Activated CD8-positive, alpha-beta memory T cell treated with anti-CD3 and anti-CD28 coated beads, Interleukin-2, amount 50 U/mL, for 24 hours (primary cell): ENCODE data around the gene HSFX3.
"Not testable (repeated sequence)": the region's sequence is repeated elsewhere in the genome, so short reads cannot be mapped to it uniquely, and the experiment has no call there.

ENCODE experiments used
- DNase-seq: peaks from one replicate; pipeline ENCODE4 v3.0.0-alpha.2; 2020; ENCODE audit errors: extremely low read depth

The HSFX3 gene, protein sequence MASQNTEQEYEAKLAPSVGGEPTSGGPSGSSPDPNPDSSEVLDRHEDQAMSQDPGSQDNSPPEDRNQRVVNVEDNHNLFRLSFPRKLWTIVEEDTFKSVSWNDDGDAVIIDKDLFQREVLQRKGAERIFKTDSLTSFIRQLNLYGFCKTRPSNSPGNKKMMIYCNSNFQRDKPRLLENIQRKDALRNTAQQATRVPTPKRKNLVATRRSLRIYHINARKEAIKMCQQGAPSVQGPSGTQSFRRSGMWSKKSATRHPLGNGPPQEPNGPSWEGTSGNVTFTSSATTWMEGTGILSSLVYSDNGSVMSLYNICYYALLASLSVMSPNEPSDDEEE

DNA sequence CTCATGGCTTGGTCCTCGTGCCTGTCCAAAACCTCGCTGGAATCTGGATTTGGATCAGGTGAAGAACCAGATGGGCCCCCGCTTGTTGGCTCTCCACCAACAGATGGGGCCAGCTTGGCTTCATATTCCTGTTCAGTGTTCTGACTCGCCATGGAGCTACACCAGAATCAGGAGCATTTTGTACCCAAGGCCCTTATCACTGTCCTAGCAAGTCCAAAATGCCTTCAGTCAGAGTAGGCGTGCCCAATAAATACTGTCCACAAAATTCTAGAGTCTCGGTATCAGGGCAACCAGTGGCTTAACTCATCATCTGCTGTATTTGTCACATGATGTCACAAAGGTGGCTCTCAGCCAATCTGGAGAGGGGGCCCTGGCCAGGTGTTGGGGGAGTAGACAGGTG is at the start of gene HSFX3:
TSS of gene HSFX3 (minus strand) at position 224 of the 400 bp plus-strand sequence. CDS start at position 152, 72 bp downstream.
- not testable (repeated sequence) for DNase-seq

DNA sequence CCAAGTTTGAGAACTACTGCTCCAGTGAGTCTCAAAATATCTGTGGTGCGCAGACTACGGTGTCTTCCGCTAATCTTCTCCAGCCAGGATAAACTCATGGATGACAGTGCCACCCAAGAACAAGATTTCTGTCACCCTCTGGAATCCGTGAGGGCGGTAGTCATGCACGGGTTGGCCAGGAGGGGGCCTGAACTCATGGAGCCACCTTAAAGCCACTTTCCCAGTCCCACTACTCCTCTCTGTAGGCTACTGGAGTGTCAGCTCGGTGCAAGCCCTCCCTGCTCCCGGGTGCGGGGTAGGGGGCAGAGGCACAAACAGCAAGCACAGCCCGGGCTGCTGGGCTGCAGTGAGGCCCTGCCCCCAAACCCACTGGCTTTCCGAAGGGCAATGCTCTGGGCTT is 48.9 kb upstream of the HSFX3 start:
- not testable (repeated sequence) for DNase-seq

DNA sequence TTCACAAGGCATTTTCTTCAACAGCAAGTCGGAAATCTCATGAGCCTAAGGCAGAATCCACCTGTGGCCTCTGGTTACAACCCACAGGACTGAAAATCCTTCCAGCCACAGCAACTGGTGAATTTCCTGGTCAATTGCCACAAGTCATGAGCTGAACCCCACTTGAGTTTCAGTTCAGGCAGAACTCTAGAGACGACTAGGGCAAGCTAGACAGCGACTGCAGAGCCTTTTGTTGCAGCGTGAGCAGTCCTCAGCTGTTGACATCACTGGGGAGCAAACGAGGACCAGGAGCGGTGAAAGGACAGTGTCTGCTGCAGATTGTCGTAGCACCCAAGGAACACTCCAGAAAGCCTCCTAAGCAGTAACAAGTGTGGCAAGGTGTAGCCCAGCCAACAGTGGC is 46.2 kb upstream of the HSFX3 start:
- DNase-seq: not testable (repeated sequence)

DNA sequence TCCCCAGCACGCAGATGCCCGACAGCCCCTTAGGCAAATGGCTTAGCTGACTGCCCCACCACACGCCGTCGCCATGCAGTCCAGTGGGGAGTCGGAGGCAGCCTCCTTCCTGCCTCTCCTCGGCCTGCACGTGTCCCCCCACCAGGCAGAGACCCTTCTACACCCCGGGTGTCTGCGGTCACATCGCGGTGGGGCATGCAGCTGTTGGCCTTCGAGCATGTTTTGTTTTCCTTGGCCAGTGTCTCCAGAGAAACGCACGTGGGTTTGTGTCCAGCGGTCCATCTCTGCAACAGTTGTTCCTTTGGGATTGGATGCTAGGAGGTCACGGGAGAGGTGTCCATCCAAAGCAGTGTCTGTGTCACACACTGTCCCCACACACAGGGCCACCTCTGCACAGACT is 45.5 kb upstream of the HSFX3 start, which contains the start of gene HSFX2:
TSS of gene HSFX2 (minus strand) at position 101 of the 400 bp plus-strand sequence. CDS start 614 bp downstream, outside the sequence.
- DNase-seq: not testable (repeated sequence)

DNA sequence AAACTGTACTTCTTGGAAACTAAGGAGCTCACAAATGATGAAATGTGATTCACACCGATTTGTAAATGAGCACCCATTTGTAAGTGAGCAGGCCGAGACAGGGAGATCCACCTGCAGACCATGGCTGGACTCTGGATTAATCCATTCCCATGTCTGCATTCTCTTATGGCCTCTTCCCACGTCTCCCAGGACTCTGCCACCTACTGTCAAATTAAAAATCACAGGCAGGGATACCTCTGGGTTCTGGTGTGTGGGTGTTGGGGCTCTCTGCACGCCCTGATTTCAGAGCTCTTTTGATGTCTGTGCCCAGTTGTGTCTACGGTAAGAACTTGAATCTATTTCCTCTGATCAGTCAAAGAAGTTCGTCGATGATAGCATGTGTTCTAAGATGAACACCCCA is 41.3 kb upstream of the HSFX3 start:
- DNase-seq: not testable (repeated sequence)

DNA sequence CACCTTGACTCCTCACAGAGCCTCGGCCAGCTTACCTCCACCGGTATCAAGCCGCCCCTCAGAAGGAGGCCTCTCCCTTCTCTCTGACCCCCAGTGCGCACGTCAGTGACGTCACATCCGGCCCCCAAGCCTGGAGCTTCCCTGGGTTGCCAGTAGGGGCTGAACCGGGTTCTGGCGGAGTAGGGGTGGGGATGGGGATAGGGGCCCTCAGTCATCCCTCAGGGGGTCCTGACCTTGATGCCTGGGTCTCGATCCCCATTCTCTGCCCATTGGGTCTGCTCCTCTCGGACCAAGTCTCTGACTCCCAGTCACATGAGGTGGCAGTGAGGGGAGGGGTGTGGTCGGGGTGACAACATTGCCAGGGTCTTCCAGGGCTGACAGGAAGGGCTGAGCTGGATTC is 37.6 kb upstream of the HSFX3 start, which contains the start of gene MAGEA9B:
TSS of gene MAGEA9B (minus strand) at position 101 of the 400 bp plus-strand sequence. CDS start 4,280 bp downstream, outside the sequence.
- not testable (repeated sequence) for DNase-seq

DNA sequence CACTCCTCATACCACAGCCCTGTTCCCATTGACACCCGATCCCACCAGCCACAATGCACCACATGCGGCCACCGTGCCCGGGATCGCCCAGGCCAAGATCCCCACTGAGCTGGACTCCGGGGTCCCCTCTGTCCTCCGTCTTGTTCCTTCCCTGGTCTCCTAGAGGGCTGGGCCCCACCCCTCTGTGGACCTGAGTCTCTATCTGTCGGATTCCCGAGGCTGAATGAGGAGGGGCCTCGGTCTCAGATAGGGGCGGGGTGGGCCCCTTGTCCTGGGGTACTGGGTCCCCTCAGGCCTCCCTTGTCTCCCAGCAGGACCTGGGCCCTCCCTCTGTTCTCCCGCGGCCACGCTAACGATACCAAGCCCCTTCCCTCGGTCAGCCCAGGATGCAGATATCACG is 35.9 kb upstream of the HSFX3 start:
- DNase-seq: not testable (repeated sequence)

DNA sequence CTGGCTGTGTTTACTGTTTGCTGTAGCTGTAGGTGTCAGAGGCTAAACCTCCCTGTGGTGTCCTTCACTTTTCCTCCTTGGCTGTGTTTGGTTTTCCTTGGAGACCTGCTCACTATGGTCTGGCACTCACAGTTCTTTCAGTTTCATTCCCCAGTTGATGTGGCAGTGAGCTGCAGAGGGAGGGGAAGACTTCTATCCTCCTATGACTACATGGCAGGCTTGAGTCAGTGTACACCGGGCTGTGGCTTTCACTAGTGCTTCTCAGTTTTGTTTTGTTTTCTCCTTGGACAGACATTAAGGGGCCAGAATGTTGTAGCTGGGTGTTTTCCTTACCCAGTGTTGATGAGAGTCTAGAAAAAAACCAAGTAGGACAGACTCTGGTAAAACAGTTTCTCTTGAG is 23.7 kb upstream of the HSFX3 start:
- DNase-seq: not testable (repeated sequence)

DNA sequence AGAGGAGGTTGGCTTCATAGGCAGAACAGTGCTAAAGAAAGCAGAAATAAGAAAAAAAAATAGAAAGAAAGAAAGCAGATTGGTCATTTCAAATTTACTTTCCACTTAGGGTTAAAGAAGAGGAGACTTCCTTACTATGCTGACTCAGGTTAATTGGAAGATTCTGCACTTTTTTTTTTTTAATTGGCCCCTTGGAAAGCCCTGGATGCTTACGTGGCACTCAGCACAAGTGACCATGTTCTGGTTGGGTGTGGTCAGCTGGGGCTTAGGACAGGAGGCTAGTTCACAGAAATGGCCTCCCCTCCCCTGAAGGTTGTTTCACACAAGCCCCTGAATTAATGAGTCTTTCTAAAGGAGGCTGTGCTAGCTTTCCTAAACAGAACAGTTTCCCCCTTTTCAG is 23.0 kb upstream of the HSFX3 start:
- no peak for DNase-seq

DNA sequence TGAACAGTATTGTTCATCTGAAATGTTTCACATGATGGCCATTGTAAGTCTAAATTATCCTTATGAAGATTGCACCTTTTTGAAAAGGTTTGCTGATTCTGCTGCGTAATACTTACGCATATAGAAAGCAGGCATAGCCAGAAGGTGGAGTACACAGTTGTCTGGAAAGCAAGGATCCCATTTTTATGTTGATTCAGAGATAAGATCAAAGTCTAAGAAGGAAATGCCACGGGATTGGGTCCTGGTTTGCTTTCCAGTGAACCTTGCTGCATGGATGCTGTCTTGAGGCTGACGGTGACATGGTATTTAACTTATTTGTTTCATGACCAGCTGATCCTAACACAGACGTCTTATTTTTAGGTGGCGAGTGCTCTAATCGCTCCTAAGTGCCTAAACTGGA is 22.0 kb upstream of the HSFX3 start:
- no peak for DNase-seq

DNA sequence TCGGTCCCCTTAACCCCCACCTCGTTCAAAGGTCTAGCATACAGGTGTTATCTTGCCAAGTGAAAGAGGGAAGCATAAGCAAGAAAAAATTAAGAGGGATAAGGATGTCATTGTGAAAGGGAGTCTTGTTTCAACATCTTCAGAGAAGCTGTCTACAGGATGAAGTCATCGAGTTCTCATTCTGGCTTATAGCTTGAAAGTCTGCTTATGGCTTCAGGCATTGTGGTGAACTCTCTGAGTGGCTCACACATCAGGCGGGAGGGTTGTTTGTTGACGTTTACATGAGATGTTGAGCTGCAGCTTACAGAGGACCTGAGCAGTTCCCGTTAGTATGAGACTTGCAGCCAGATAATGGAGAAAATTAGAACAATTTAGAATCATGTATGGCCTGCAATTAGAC is 20.9 kb upstream of the HSFX3 start:
- no peak for DNase-seq

DNA sequence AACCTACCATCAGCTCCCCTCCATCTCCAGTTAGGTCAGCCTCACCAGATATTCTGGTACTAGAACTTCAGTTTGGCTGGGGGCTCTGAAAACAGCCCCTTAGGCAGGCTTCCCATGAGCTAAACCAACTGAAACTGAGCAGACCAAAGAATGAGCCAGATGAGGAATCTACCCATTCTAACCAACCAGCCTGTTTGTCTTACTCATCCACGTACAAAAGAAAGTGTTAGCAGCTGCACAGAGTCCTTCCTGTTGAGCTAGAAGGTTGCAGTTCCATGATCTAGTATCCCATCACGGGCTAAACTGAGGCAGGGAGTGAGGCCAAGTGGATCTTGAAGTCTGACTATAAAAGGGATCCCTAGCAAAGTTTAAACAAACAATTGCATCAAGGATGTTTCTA is 20.0 kb upstream of the HSFX3 start:
- DNase-seq: no peak

DNA sequence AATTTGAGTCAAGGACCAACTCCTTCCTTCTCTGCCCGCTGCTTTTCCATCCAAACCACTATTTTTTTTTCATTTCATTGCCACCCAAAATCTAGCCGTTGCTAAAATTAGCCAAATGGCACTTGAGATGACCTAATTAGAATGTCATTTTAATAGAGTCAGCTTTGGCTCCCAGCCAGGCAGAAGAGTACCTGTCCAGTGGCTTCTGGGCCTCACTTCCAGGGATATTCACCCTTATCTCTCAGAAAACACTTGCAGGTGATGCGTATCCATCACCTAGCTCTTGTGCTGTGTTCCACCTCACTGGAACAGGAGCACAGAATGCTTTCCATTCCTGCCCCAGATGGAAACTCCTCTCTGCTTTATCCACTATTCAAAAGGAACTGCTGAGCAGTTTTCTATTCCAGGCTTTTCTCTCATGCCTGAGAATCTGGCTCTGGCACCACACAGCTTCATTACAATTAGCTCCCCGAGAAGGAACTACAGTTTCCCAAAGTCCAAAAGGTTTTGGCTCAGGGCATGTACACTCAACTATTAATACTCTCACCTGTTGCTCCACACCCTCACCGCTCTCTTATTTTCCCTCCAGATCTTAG is 19.1 kb upstream of the HSFX3 start:
- DNase-seq: no peak

DNA sequence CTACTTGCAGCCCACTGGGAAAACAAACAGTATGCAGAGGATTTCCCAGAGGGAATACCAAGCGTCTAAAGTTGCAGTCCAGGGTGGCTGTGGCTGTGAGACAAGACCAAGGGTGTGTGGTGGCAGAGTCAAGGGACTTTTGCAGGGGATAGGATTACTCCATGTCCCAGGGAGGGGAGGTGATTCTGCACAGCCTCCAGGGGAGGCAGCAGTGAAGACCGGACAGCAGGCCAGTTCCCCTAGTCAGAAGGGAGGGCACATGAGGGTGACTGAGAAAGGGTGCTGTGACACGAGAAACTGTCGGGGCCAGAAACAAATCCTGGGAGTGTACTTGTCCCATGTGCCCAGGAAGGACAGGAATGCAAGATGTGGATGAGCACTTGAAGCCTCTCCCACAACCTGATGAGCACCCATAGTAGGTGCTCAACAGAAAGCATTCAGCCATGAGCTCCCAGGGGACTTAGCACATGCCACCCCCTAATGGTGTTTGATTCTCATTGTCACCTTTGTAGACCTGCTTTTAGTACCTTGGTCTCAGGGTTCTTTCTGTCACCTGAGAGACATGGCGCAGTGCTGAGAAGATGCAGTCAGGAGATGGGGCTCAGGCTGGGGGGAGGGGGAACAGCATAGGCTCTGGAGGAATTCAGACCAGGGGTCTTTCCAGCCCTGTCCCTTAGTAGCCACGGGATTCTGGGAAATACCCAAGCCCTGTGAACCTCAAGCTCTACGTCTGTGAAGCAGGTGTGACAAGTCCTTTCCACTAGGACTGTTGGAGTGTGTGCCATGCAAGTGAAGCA is 18.1 kb upstream of the HSFX3 start:
- no peak for DNase-seq

DNA sequence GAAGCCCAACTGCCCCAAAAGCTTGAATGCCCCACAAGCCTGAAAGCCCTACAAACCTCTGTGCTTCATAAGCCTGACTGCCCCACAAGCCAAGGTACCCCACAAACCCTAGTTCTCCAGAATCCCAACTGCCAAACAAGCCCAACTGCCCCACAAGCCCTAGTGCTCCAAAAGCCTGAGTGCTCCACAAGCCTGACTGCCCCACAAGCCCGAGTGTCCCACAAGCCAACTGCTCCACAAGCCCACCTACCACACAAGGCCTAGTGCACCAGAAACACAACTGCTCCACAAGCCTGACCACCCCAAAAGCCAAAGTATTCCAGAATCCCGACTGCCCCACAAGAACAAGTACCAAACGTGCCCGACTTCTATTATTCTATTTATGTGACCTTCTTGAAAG is 13.6 kb upstream of the HSFX3 start:
- DNase-seq: no peak

DNA sequence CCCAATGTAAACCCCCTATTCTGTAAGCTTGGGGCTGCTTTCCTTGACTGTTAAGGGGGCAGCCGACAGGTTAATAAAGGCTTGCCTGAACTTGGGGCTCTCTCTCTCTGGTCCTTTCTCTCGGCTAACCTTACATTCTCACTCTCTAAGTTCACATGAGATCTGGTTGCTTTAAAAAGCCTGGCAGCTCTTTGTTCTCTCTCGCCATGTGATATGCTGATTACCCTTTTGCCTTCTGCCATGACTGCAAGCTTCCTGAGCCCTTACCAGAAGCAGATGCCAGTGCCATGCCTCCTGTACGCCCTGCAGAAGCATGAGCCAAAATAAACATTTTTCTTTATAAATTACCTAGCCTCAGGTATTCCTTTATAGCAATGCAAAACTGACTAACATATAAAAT is 5.5 kb upstream of the HSFX3 start:
- DNase-seq: not testable (repeated sequence)

DNA sequence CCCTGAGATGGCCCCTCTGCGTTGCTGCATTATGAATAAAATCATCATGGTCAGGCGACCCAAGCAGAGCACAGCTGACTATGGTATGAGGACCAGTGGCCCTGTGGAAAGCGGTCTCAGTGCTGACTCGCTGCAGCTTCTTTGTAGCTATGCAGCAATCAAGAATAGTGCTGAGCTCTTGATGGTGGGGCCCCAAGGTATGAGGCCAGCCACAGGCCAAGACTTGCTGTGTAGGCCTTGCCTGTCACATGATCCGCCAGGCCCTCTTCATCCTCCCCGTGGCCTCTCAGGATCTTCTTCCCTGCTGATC is 2.2 kb upstream of the HSFX3 start:
- not testable (repeated sequence) for DNase-seq

DNA sequence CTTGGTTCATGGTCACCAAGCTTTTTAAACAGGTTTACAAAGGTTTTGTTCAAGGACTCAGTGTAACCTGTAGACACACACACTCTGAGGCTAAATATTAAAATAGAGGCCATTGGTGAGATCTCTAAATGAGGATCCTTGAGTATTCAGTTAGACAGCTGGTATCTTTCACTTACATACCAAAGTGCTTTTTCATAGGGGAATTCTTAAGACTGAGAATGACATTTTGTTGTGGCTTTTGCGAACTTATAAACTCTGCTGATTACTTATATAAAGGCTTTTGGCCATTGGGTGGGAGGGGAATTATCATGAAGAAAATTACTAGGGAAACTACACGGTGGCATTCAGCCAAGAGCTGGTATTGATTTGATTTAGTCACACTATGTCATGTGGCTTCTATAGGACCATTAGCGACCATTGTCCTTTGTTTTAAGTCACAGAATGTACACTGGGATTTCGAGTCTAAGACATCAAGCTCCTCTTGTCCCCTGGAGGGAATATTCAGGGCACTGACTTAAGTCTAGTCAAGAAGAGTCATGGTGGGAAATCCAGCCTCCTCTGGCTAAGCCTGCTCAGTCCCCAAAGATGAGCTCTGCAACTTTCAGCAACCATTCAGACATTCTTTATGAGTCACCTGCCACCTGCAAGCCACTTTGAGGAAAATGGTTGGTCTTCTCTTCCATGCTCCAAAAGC is 1.7 kb upstream of the HSFX3 start:
- DNase-seq: not testable (repeated sequence)

DNA sequence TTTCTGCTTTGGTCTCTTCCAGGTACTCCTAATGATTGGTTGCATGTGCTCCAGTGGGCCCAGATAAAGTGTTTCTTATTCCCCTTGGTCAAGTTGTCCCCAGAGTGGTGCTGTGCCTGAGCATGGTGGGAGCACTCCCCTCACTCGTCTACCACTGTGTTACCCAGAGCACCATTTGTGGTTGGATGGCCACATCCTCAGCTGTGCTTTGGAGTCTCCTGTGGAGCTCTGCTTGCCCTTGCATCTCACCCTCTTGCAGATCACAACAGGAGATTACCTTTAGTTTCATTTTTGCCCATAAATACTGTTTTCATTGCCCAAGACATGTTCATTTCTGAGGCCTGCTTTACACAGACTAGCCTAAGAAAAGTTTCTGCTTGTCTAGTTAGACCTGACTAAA is 730 bp upstream of the HSFX3 start:
- DNase-seq: not testable (repeated sequence)

DNA sequence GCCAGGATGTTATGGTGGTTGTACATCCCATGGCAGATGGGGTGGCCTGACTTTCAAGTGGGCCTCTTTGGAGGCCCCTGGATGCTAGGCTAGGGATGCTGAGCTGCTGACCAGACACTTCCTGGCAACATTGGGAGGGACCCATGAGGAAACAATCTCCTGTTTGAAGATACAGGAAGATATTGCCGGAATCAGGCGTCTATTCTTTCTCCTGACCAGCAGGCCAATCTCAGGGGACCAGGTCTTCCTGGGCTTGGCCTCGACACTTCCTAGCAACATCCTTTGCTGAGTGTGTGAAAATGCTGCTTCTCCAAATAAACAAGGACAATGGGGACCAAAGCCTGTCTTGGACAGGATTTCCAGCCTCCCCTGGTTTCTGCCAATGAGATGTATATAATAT is 1.9 kb downstream of the HSFX3 start:
- DNase-seq: not testable (repeated sequence)

DNA sequence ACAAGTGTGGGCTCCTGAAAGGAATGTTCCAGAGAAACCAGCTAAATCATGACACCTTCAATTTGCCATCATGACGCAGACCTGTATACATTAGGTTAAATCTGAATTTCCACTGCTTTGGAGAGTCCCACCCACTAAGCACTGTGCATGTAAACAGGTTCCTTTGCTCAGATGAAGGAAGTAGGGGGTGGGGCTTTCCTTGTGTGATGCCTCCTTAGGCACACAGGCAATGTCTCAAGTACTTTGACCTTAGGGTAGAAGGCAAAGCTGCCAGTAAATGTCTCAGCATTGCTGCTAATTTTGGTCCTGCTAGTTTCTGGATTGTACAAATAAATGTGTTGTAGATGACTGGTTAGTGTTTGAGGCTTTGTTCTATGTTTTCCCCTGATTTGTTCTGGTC is 2.8 kb downstream of the HSFX3 start:
- DNase-seq: not testable (repeated sequence)
